IPS-18a (cell line): ENCODE measurements around the gene WDFY4.

ENCODE experiments used
- H3K27ac ChIP-seq: one replicate; pipeline ENCODE4 v1.5.1; 2013; ENCODE audit warnings: low read length
- H3K27me3 ChIP-seq: one replicate; pipeline ENCODE4 v1.6.1; 2013; ENCODE audit warnings: mild to moderate bottlenecking, low read length; ENCODE audit not compliant: control insufficient read depth, insufficient read depth
- H3K36me3 ChIP-seq: one replicate; pipeline ENCODE4 v1.6.1; 2013; ENCODE audit warnings: low read depth, low read length; ENCODE audit not compliant: control insufficient read depth
- H3K4me1 ChIP-seq: one replicate; pipeline ENCODE4 v1.6.1; 2013; ENCODE audit warnings: low read depth, low read length; ENCODE audit not compliant: control insufficient read depth
- H3K4me3 ChIP-seq: one replicate; pipeline ENCODE4 v1.5.1; 2013; ENCODE audit warnings: low read length
- H3K9ac ChIP-seq: one replicate; pipeline ENCODE4 v1.6.1; 2013; ENCODE audit warnings: mild to moderate bottlenecking, low read length, moderate library complexity
- H3K9me3 ChIP-seq: one replicate; pipeline ENCODE4 v1.6.1; 2013; ENCODE audit warnings: low read depth, low read length; ENCODE audit not compliant: control insufficient read depth

The WDFY4 gene

GRCh38 chr10:48965460-48965859 is 280.8 kb downstream of the WDFY4 start:
- Histone ChIP-seq H3K4me3 (no peak overlapping the region), H3K36me3 (no peaks in the 10 kb centered on the region), H3K9ac (no peak overlapping the region), H3K9me3 (no peaks in the 10 kb centered on the region), H3K27me3 (no peaks in the 10 kb centered on the region), H3K4me1 (no peaks in the 10 kb centered on the region), H3K27ac (no peak overlapping the region)

DNA sequence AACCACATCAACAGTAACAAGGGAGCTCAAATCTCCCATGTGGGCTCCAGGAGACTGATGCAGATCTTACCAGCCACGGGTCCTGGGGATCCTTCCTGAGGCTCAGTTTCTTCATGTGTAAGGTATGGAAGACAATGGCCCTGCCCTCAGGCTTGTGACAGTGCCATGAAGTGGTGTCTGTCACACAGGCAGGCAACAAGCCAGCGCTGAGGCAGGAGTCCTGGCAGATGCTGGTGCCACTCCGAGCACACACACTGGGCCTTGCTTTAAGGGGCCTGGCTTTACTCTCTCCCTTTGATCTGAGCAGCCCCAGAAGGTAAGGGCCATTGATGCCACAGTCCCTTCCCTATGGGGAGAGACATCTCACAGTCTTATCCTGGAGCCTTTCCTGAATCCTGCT is 283.4 kb downstream of the WDFY4 start:
- Histone ChIP-seq H3K4me1 (no peaks in the 10 kb centered on the region), H3K4me3 (no peak overlapping the region), H3K36me3 (no peaks in the 10 kb centered on the region), H3K9me3 (no peaks in the 10 kb centered on the region), H3K9ac (no peak overlapping the region), H3K27ac (no peak overlapping the region), H3K27me3 (no peaks in the 10 kb centered on the region)

GRCh38 chr10:48970046-48970445 is 285.4 kb downstream of the WDFY4 start:
- Histone ChIP-seq H3K27ac (no peak overlapping the region), H3K4me3 (no peak overlapping the region), H3K36me3 (no peaks in the 10 kb centered on the region), H3K4me1 (no peaks in the 10 kb centered on the region), H3K9me3 (no peaks in the 10 kb centered on the region), H3K9ac (no peak overlapping the region), H3K27me3 (no peaks in the 10 kb centered on the region)

DNA sequence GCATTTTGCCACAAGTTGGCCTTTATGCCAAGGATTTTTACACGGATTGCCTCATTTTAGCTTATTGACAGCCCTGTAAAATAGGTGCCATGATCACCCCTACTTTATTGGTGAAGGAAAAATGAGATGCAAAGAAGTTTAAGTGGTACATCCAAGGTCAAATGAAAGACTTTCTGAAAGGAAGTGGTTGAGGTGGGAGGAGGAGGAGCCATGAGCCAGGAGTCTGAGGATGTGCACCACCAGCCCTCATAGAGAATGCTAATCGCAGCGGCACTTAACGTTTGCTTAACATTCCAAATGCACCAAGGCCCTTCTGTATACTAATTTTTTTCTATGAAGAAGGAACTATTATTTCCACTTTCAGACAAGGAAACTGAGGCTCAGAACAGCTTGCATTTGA is 286.0 kb downstream of the WDFY4 start:
- H3K9me3 ChIP-seq, result no peaks in the 10 kb centered on the region
- H3K4me3 ChIP-seq, result no peak overlapping the region
- H3K27me3 ChIP-seq, result no peaks in the 10 kb centered on the region
- H3K9ac ChIP-seq, result no peak overlapping the region
- no peaks in the 10 kb centered on the region for H3K36me3 ChIP-seq
- no peaks in the 10 kb centered on the region for H3K4me1 ChIP-seq
- H3K27ac ChIP-seq, result no peak overlapping the region

GRCh38 chr10:48973065-48973464 is 288.4 kb downstream of the WDFY4 start:
- no peaks in the 10 kb centered on the region for H3K36me3 ChIP-seq
- H3K9ac ChIP-seq, result no peak overlapping the region
- no peak overlapping the region for H3K27ac ChIP-seq
- no peaks in the 10 kb centered on the region for H3K4me1 ChIP-seq
- H3K9me3 ChIP-seq, result no peaks in the 10 kb centered on the region
- H3K27me3 ChIP-seq, result no peaks in the 10 kb centered on the region
- H3K4me3 ChIP-seq, result no peak overlapping the region

DNA sequence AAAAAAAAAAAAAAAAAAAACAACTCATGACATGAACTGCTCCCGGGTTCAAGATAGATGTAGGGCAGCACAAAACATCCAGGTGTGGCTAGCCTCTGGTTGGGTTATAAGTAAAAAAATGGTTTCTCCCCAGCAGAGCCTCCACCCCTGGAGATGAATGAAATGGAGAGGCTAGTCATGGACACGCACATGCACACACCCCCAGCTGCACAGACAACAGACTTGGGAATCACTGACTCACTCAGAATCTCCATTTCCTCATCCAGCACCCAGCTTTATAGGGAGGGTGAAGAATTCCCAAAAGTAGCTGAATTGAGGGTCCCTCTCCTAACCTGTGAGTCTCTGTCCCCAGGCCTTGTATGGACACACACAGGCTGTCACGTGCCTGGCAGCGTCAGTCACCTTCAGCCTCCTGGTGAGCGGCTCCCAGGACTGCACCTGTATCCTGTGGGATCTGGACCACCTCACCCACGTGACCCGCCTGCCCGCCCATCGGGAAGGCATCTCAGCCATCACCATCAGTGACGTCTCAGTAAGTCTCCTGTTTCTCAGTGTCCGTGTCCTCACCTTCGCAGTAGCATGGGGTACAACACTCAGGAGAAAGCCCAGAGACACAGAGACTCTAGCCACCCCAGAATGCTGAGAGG is 290.0 kb downstream of the WDFY4 start:
- no peaks in the 10 kb centered on the region for H3K9me3 ChIP-seq
- no peaks in the 10 kb centered on the region for H3K27me3 ChIP-seq
- no peaks in the 10 kb centered on the region for H3K36me3 ChIP-seq
- no peak overlapping the region for H3K4me3 ChIP-seq
- H3K9ac ChIP-seq, result no peak overlapping the region
- H3K4me1 ChIP-seq, result no peaks in the 10 kb centered on the region
- no peak overlapping the region for H3K27ac ChIP-seq

DNA sequence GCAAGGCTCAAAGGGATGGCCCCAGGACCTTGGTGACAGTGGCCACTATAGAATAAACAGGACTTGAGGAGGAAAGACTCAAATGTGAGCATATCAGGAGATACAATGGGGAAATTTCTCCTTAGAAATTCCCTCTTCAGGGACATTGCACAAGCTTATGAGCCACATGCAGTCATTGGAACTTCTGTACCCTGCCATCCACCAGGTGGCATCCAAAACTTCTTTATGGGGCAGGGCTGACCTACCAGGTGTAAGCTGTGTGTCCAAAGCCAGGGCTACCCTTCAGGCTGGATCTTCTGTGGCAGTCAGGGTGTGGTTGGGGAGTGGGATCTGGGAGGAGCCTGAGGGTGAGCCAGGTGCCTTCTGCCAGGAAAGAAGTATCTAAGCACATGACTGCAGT is 291.5 kb downstream of the WDFY4 start:
- H3K4me3 ChIP-seq, result no peak overlapping the region
- H3K9me3 ChIP-seq, result no peaks in the 10 kb centered on the region
- no peak overlapping the region for H3K9ac ChIP-seq
- H3K36me3 ChIP-seq, result no peaks in the 10 kb centered on the region
- no peak overlapping the region for H3K27ac ChIP-seq
- no peaks in the 10 kb centered on the region for H3K4me1 ChIP-seq
- no peaks in the 10 kb centered on the region for H3K27me3 ChIP-seq

DNA sequence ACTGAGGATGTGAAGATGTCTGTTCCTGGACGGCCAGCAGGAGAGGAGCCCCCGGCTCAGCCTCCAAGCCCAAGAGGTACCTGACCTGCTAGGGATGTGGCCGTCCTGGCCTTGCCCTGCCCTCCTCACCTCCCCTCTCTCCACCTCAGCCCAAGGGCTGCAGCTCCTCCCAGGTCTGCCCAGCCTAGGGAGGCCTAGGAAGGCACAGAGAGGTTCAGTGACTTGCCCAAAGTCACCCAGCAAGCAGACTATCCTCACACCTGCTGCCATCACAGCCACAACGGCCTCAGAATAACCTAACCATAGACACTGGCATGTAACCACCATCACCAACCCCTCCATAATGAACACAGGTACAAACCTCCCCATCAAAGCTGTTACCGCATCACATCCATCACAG is 293.6 kb downstream of the WDFY4 start:
- Histone ChIP-seq H3K36me3 (no peaks in the 10 kb centered on the region), H3K27ac (no peak overlapping the region), H3K27me3 (no peaks in the 10 kb centered on the region), H3K4me1 (no peaks in the 10 kb centered on the region), H3K9ac (no peak overlapping the region), H3K9me3 (no peaks in the 10 kb centered on the region), H3K4me3 (no peak overlapping the region)

- Histone ChIP-seq H3K27me3 (no peaks in the 10 kb centered on the region), H3K9me3 (no peaks in the 10 kb centered on the region), H3K27ac (no peak overlapping the region), H3K9ac (no peak overlapping the region), H3K36me3 (no peaks in the 10 kb centered on the region), H3K4me3 (no peak overlapping the region), H3K4me1 (no peaks in the 10 kb centered on the region)
Measured at GRCh38 chr10:48981310-48981907, 296.7 kb downstream of the WDFY4 start.

GRCh38 chr10:48982584-48982983 is 297.9 kb downstream of the WDFY4 start:
- Histone ChIP-seq H3K4me3 (no peak overlapping the region), H3K27me3 (no peaks in the 10 kb centered on the region), H3K9me3 (no peaks in the 10 kb centered on the region), H3K9ac (no peak overlapping the region), H3K36me3 (no peaks in the 10 kb centered on the region), H3K27ac (no peak overlapping the region), H3K4me1 (no peaks in the 10 kb centered on the region)

GRCh38 chr10:48983648-48984351 is 299.1 kb downstream of the WDFY4 start:
- no peak overlapping the region for H3K27ac ChIP-seq
- H3K9me3 ChIP-seq, result no peaks in the 10 kb centered on the region
- H3K9ac ChIP-seq, result no peak overlapping the region
- no peak overlapping the region for H3K4me3 ChIP-seq
- no peaks in the 10 kb centered on the region for H3K27me3 ChIP-seq
- H3K36me3 ChIP-seq, result no peaks in the 10 kb centered on the region
- no peaks in the 10 kb centered on the region for H3K4me1 ChIP-seq
